ENCODE measurements around the gene SYT14.

- TF ChIP-seq CTCF (conservative IDR thresholded peaks at IDR 0.05; ENCODE audit: low read depth, low read length) (no peak), ELK1 (IDR thresholded peaks at IDR 0.05; ENCODE audit: borderline replicate concordance, low read depth, low read length) (no peak), MAZ (IDR thresholded peaks at IDR 0.05; ENCODE audit: borderline replicate concordance, low read depth, low read length) (no peak), MXI1 (IDR thresholded peaks at IDR 0.05; ENCODE audit: borderline replicate concordance, low read depth, low read length) (no peak), RCOR1 (IDR thresholded peaks at IDR 0.05; ENCODE audit: insufficient replicate concordance, low read length) (no peak)
These were observed 6.9 kb upstream of the SYT14 start for GRCh38 chr1:209931141-209931540.
